Stimulated activated CD4-positive, alpha-beta T cell treated with anti-CD3 and anti-CD28 coated beads, Interleukin-2, amount 100 ng/mL, for 48 hours (primary cell): ENCODE data around the gene TBC1D9B.
"Not testable (repeated sequence)": the region's sequence is repeated elsewhere in the genome, so short reads cannot be mapped to it uniquely, and the experiment has no call there.

Experiments
- DNase-seq, 2 donors: peaks; one replicate each; pipeline ENCODE4 v3.0.0-alpha.2; 2020

The TBC1D9B gene

DNA sequence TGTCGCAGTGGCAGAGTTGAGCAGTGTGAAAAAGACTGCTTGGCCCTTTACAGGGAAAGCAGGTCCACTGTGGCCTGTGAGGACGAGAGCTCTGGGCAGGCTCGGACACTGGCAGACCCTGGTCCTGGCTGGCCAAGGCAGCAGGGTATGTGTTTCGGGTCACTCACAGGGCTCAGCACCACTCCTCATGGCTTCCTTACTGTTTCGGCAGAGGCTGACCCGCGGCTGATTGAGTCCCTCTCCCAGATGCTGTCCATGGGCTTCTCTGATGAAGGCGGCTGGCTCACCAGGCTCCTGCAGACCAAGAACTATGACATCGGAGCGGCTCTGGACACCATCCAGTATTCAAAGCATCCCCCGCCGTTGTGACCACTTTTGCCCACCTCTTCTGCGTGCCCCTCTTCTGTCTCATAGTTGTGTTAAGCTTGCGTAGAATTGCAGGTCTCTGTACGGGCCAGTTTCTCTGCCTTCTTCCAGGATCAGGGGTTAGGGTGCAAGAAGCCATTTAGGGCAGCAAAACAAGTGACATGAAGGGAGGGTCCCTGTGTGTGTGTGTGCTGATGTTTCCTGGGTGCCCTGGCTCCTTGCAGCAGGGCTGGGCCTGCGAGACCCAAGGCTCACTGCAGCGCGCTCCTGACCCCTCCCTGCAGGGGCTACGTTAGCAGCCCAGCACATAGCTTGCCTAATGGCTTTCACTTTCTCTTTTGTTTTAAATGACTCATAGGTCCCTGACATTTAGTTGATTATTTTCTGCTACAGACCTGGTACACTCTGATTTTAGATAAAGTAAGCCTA lies 71.3 kb downstream of the TBC1D9B start:
- peak in 1 of 2 donors; percentile 41 for DNase-seq

- DNase-seq = not testable (repeated sequence)
Observed at GRCh38 chr5:179834871-179835270, 72.8 kb downstream of the TBC1D9B start.

DNA sequence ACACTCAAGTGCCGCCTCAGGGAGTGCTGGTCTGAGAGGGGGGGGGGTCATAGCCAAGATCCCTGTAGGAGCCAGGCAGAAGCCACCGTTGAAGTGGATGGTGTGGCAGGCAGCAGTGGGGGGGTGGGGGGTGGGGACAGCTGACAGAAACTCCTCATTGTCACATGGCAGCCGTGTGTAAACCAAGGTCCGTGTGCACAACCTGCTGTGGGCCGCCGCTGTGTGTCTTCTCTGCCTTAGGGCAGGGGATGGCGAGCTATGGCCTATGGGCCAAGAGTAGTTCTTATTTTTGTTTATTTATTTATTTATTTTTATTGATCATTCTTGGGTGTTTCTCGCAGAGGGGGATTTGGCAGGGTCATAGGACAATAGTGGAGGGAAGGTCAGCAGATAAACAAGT lies 73.6 kb downstream of the TBC1D9B start:
- no peak for DNase-seq

DNA sequence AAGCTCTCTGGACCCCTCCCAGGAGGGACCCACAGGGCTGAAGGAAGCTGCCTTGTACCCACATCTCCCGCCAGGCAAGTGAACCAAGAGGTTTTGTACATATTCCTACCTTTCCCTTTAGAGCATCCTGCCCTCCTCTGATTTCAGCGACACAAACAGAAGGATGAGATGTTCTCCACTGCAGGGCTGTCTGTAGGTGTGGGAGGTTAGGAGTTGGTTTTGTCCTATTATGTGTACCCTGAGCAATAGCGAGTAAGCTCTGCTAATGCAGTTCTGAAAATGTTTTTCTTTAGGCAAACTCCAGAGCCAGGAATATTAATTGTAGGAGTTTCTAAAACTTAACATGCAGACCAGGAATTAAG lies 74.0 kb downstream of the TBC1D9B start:
- no peak for DNase-seq

DNA sequence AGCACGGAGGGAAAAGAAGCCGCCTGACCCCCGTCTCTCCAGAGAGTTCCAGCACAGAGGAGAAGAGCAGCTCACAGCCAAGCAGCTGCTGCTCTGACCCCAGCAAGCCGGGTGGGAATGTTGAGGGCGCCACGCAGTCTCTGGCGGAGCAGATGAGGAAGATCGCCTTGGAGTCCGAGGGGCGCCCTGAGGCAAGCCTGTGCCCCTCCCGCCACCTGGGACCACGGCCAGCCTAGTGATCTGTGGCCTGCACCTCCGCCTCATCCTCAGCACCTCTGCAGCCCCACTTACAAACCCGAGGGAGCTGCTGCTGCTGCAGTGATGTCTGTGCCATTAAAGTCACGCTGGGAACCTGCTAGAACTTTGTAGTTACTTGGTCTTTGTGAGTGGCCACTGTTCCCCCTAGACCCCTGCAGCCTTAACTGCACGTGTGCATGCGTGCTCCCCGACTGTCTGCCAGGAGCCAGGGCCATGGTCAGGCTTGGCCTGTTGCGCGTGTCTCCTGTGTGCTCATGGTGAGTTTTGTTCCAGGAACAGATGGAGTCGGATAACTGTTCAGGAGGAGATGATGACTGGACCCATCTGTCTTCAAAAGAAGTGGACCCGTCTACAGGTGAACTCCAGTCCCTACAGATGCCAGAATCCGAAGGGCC lies 74.5 kb downstream of the TBC1D9B start:
- no peak for DNase-seq

GRCh38 chr5:179832039-179832745 lies 75.5 kb downstream of the TBC1D9B start:
- DNase-seq = no peak

DNA sequence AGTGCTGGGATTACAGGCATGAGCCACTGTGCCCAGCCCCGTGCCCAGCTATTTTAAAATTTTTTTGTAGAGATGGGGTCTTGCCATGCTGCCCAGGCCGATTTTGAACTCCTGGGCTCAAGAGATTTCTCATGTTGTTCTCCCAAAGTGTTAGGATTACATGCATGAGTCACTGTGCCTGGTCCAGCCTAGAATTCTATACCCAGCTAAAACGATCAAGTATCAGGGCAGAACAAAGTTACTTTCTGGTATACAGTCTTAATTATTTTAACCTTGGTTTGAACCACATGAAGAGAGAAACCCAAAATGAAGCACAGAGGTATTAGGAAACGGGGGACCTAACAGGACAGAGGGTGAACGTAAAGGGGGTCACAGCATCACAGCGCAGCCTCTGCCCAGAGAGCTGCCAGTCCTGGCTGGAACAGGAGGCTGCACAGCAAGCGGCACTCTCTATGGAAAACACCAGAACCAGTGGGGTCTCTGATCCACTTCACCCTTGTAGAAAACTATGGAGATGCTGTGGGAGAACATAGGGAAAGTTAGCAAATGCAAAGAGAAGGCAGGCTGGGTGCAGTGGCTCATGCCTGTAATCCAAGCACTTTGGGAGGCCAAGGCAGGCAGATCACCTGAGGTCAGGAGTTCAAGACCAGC lies 76.8 kb downstream of the TBC1D9B start:
- DNase-seq = no peak

GRCh38 chr5:179829732-179830435 lies 77.8 kb downstream of the TBC1D9B start:
- no peak for DNase-seq

GRCh38 chr5:179828756-179829421 lies 78.8 kb downstream of the TBC1D9B start:
- no peak for DNase-seq

GRCh38 chr5:179827680-179828079 lies 80.0 kb downstream of the TBC1D9B start:
- DNase-seq = peak in 1 of 2 donors; percentile 51

GRCh38 chr5:179825655-179826182 lies 82.0 kb downstream of the TBC1D9B start:
- DNase-seq = no peak

GRCh38 chr5:179824745-179825112 lies 83.0 kb downstream of the TBC1D9B start:
- DNase-seq = no peak

DNA sequence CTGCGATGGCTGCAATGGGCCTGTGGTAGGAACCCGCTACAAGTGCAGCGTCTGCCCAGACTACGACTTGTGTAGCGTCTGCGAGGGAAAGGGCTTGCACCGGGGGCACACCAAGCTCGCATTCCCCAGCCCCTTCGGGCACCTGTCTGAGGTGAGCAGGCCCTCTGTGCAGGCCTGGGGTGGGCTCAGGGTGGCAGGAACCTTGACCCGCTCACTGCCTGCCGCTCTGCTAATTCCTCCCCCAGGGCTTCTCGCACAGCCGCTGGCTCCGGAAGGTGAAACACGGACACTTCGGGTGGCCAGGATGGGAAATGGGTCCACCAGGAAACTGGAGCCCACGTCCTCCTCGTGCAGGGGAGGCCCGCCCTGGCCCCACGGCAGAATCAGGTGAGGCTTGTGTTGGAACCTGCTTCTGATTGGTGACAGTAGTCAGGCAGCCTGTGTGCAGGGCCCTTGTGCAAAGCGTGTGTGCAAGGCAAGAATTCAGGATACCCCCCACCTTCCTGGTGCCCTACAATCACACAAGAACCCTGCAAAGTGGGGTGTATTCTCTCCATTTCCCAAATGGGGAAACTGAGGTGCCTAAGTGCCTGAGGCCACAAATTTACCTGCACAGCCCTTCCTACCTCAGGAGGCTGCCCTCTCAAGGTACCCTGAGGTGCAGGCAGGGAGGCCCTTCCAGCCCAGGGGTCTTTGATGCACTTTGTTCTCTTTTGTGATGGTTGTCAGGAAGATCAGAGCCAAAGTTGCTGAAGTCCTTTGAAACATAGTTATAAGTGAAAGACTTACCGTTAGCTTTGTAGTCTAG lies 83.6 kb downstream of the TBC1D9B start:
- DNase-seq = no peak

- no peak for DNase-seq
Observed at GRCh38 chr5:179822444-179822990, 85.2 kb downstream of the TBC1D9B start.

DNA sequence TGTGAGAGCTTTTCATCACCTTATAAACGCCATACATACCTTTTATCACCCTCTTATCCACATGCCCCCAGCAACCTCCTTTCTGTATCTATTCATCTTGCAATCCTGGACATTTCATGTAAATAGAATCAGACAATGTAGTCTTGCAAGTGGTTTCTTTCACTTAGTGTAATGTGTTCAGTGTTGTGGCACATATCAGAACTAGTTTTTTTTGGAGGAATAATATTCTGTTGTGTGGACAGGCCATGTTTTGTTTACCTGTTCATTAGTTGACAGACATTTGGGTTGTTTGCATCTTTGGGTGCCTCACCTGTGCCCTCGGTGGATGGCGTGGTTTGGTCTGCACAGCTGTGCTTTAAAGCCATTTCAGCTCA lies 85.7 kb downstream of the TBC1D9B start:
- DNase-seq = no peak

GRCh38 chr5:179821298-179822058 lies 86.2 kb downstream of the TBC1D9B start:
- DNase-seq = peak; percentile 78 to 80

GRCh38 chr5:179820483-179821297 lies 87.0 kb downstream of the TBC1D9B start, which contains the start of gene SQSTM1:
TSS of gene SQSTM1 (plus strand) at chr5:179820905. CDS start at chr5:179820937, 32 bp downstream.
- peak; percentile 75 to 86 for DNase-seq

- DNase-seq = no peak
Observed at GRCh38 chr5:179820127-179820482, 87.6 kb downstream of the TBC1D9B start.
